ENCODE measurements around the gene CERS1.

The CERS1 gene

GRCh38 chr19:18870531-18871172, 25.3 kb downstream of the CERS1 start:
- WGBS, 2 experiments, result 87 to 89% methylated on average over 25 of the region's 25 CpGs
- Histone ChIP-seq H3K36me3 (ENCODE audit: control insufficient read depth, insufficient read depth, low read length) (peaks cover 13% of the 10 kb centered on the region), H3K27ac (ENCODE audit: insufficient read depth, low read depth, low read length, poor library complexity, severe bottlenecking) (no peak overlapping the region), H3K9me3 (ENCODE audit: control insufficient read depth, low read length) (no peaks in the 10 kb centered on the region), H3K4me1 (ENCODE audit: control insufficient read depth, insufficient read depth, low read length) (no peaks in the 10 kb centered on the region), H3K27me3 (ENCODE audit: control insufficient read depth, insufficient read depth, low read length, poor library complexity, severe bottlenecking) (no peaks in the 10 kb centered on the region), H3K4me3 (ENCODE audit: insufficient read depth, low read depth, low read length) (no peak overlapping the region)

DNA sequence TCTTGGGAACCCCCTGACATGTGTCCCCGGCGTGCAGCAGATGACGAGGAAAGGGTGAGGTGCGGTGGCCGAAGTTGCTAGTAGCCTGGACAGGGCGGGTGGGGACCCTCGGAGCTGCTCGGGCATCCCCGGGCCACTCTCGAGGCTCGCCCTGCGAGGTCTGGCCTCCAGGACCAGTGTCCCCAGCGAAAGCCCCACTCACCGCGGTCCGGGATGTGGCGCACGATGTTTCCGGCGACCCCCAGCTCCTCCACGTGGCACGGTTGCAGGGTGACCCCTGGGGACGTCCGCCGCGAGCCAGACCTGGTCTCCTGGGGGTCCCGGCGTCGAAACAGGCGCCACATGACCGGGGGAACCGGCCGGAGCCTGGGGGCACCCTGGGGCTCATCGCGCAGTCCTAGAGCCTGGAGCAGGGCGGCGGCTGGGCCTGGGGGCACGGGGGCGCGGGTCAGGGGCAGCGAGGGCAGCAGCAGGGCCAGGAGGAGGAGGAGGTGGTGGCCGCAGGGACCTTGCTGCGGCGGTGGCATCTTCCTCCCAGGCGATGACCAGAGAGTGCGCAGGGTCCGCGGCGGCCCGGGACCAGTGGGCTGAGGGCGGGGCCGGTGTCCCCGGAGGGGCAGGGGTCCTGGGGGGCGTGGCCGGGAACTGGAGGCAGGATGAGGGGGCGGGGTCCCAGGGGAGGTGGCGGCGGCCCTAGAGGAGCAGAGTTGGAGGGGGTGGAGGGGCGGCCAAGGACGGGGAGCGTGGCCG, 26.0 kb downstream of the CERS1 start:
- Histone ChIP-seq H3K4me3 (ENCODE audit: insufficient read depth, low read depth, low read length) (no peak overlapping the region), H3K36me3 (ENCODE audit: control insufficient read depth, insufficient read depth, low read length) (peaks cover 20% of the 10 kb centered on the region)

DNA sequence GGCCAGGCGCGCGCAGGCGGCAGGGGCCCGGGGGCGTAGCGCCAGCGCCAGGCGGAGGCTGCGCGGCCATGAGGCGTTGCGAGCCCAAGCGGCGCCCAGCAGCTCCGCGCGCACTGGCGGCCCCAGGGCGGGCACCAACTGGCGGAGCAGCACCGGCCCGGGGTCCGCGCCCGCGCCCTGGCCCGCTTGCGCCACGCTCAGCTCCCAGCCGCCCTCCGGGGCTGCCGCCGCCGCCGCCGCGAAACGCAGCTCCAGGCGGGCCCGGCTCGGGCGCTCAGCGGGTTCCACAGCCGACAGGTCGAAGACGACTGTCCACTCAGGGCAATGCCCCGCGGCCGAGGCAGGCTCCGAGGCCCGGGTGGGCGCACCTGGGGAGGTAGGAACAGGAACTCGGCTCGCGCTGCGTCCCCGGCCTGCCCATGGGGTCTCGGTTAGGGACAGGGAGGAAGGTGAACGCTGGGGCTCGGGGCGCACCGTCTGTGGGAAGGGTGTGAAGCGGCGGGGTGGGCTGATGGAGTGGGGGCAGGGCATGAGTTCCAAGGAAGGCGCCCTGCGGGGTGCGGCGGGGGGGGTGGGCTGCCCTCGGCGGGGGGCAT, 26.8 kb downstream of the CERS1 start:
- Histone ChIP-seq H3K36me3 (ENCODE audit: control insufficient read depth, insufficient read depth, low read length) (peaks cover 20% of the 10 kb centered on the region), H3K4me1 (ENCODE audit: control insufficient read depth, insufficient read depth, low read length) (no peaks in the 10 kb centered on the region), H3K27ac (ENCODE audit: insufficient read depth, low read depth, low read length, poor library complexity, severe bottlenecking) (no peak overlapping the region), H3K27me3 (ENCODE audit: control insufficient read depth, insufficient read depth, low read length, poor library complexity, severe bottlenecking) (no peaks in the 10 kb centered on the region), H3K9me3 (ENCODE audit: control insufficient read depth, low read length) (no peaks in the 10 kb centered on the region), H3K4me3 (ENCODE audit: insufficient read depth, low read depth, low read length) (no peak overlapping the region)
- WGBS, 2 experiments, result 96 to 97% methylated on average over 71 of the region's 71 CpGs

More for the DNA sequence above, 26.0 kb downstream of the CERS1 start:
- WGBS, 2 experiments, result 92% methylated on average over 62 of the region's 62 CpGs
- Histone ChIP-seq H3K27me3 (ENCODE audit: control insufficient read depth, insufficient read depth, low read length, poor library complexity, severe bottlenecking) (no peaks in the 10 kb centered on the region), H3K4me1 (ENCODE audit: control insufficient read depth, insufficient read depth, low read length) (no peaks in the 10 kb centered on the region), H3K27ac (ENCODE audit: insufficient read depth, low read depth, low read length, poor library complexity, severe bottlenecking) (no peak overlapping the region), H3K9me3 (ENCODE audit: control insufficient read depth, low read length) (no peaks in the 10 kb centered on the region)

- Histone ChIP-seq H3K4me3 (ENCODE audit: insufficient read depth, low read depth, low read length) (no peak overlapping the region), H3K4me1 (ENCODE audit: control insufficient read depth, insufficient read depth, low read length) (no peaks in the 10 kb centered on the region), H3K9me3 (ENCODE audit: control insufficient read depth, low read length) (no peaks in the 10 kb centered on the region), H3K27me3 (ENCODE audit: control insufficient read depth, insufficient read depth, low read length, poor library complexity, severe bottlenecking) (no peaks in the 10 kb centered on the region), H3K27ac (ENCODE audit: insufficient read depth, low read depth, low read length, poor library complexity, severe bottlenecking) (no peak overlapping the region), H3K36me3 (ENCODE audit: control insufficient read depth, insufficient read depth, low read length) (peaks cover 24% of the 10 kb centered on the region)
- 97% methylated on average over 77 of the region's 77 CpGs for WGBS, 2 experiments
Measured at GRCh38 chr19:18868380-18869022, 27.5 kb downstream of the CERS1 start.

GRCh38 chr19:18867751-18868150, 28.2 kb downstream of the CERS1 start:
- Histone ChIP-seq H3K4me1 (ENCODE audit: control insufficient read depth, insufficient read depth, low read length) (no peaks in the 10 kb centered on the region), H3K9me3 (ENCODE audit: control insufficient read depth, low read length) (no peaks in the 10 kb centered on the region), H3K27ac (ENCODE audit: insufficient read depth, low read depth, low read length, poor library complexity, severe bottlenecking) (no peak overlapping the region), H3K36me3 (ENCODE audit: control insufficient read depth, insufficient read depth, low read length) (peaks cover 26% of the 10 kb centered on the region), H3K27me3 (ENCODE audit: control insufficient read depth, insufficient read depth, low read length, poor library complexity, severe bottlenecking) (no peaks in the 10 kb centered on the region), H3K4me3 (ENCODE audit: insufficient read depth, low read depth, low read length) (no peak overlapping the region)
- WGBS, 2 experiments, result 93 to 96% methylated on average over 23 of the region's 23 CpGs

GRCh38 chr19:18867199-18867598, 28.8 kb downstream of the CERS1 start:
- Histone ChIP-seq H3K9me3 (ENCODE audit: control insufficient read depth, low read length) (no peaks in the 10 kb centered on the region), H3K36me3 (ENCODE audit: control insufficient read depth, insufficient read depth, low read length) (peaks cover 30% of the 10 kb centered on the region), H3K27ac (ENCODE audit: insufficient read depth, low read depth, low read length, poor library complexity, severe bottlenecking) (no peak overlapping the region), H3K4me3 (ENCODE audit: insufficient read depth, low read depth, low read length) (no peak overlapping the region), H3K27me3 (ENCODE audit: control insufficient read depth, insufficient read depth, low read length, poor library complexity, severe bottlenecking) (no peaks in the 10 kb centered on the region), H3K4me1 (ENCODE audit: control insufficient read depth, insufficient read depth, low read length) (no peaks in the 10 kb centered on the region)
- whole genome bisulfite sequencing, 2 experiments, result 95 to 96% methylated on average over 23 of the region's 23 CpGs

DNA sequence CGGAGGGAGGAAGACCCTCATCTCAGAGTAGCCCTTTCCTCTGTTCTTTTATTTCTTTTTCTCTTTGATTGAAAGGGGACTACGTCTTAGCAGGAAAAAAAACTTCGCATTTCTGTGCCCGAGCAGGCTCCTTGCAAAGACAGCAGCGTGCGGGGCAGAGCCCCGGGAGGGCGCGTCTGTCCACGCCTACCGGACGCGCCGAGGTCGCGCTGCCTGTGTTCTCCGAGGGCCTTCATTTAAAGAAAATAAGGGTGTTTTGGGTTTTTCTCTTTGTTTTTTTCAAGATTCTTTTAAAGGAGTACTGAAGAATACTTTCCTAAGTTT, 29.2 kb downstream of the CERS1 start:
- H3K4me1 ChIP-seq (ENCODE audit: control insufficient read depth, insufficient read depth, low read length), result no peaks in the 10 kb centered on the region
- no peak overlapping the region for H3K4me3 ChIP-seq (ENCODE audit: insufficient read depth, low read depth, low read length)
- H3K9me3 ChIP-seq (ENCODE audit: control insufficient read depth, low read length), result no peaks in the 10 kb centered on the region
- WGBS, 2 experiments, result 86 to 90% methylated on average over 17 of the region's 17 CpGs
- peaks cover 34% of the 10 kb centered on the region for H3K36me3 ChIP-seq (ENCODE audit: control insufficient read depth, insufficient read depth, low read length)
- H3K27ac ChIP-seq (ENCODE audit: insufficient read depth, low read depth, low read length, poor library complexity, severe bottlenecking), result no peak overlapping the region
- H3K27me3 ChIP-seq (ENCODE audit: control insufficient read depth, insufficient read depth, low read length, poor library complexity, severe bottlenecking), result no peaks in the 10 kb centered on the region

DNA sequence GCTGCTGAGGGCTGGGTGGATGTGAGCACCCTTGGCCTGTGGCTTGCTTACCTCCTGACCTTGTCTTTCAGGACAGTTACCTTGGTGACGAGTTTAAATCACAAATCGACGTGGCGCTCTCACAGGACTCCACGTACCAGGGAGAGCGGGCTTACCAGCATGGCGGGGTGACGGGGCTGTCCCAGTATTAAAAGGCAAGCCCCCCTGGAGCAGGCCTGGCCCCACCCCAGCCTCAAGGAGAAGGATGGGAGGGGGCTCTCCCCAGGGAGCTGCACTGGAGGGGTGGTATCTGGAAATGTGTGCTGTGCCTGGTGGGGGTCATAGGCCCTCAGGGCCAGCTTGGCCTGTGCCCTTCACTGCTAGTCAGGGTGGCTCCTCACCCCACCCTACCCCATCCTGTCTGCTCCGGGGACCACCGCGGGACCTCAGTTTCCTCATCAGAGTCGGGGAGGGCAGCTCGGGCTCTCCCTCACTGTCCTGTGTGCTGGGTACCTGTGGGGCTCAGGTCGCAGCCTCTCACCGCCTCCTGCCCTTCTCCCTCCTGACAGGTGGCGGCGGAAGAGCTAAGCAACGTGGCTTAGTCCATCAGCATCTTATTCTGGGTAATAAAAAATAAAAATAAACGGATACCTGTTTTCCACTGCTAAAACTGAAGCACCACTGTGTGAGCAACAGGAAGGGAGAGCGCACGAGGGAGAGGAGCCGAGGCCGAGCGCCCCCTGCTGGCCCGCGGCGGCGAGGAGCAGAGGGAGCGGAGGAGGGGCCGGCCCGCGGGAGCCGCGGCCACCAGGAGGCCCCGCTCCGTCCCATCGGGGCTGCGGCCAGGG, 29.8 kb downstream of the CERS1 start:
- H3K4me3 ChIP-seq (ENCODE audit: insufficient read depth, low read depth, low read length), result no peak overlapping the region
- no peak overlapping the region for H3K27ac ChIP-seq (ENCODE audit: insufficient read depth, low read depth, low read length, poor library complexity, severe bottlenecking)
- peaks cover 39% of the 10 kb centered on the region for H3K36me3 ChIP-seq (ENCODE audit: control insufficient read depth, insufficient read depth, low read length)
- no peaks in the 10 kb centered on the region for H3K4me1 ChIP-seq (ENCODE audit: control insufficient read depth, insufficient read depth, low read length)
- H3K27me3 ChIP-seq (ENCODE audit: control insufficient read depth, insufficient read depth, low read length, poor library complexity, severe bottlenecking), result no peaks in the 10 kb centered on the region
- WGBS, 2 experiments, result 42 to 44% methylated on average over 37 to 38 of the region's 38 CpGs
- H3K9me3 ChIP-seq (ENCODE audit: control insufficient read depth, low read length), result no peaks in the 10 kb centered on the region

DNA sequence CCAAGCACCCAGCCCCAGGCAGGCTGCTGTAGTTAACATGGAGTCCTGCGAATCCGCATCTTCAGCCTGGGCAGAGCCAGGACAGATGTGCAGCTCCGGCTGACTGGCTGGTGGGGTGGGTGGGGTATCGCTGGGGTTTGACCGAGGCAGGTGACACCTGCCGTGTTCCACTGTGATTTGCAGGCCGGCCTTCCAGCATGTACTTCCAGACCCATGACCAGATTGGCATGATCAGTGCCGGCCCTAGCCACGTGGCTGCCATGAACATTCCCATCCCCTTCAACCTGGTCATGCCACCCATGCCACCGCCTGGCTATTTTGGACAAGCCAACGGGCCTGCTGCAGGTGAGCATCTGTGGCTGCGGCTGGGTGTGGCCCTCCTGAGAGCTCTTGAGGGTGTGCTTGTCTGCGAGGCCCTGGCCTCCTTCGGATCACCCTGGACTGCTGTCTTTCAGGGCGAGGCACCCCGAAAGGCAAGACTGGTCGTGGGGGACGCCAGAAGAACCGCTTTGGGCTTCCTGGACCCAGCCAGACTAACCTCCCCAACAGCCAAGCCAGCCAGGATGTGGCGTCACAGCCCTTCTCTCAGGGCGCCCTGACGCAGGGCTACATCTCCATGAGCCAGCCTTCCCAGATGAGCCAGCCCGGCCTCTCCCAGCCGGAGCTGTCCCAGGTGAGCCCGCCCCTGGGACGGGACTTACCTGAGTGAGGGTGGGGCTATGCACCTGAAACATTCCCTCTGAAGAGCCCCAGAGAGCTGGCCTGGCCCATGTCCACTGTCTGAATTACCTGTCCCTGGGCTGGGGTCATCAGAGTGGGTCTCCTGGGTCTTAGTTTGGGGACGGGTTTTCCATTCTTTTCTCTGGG, 30.6 kb downstream of the CERS1 start:
- Histone ChIP-seq H3K27ac (ENCODE audit: insufficient read depth, low read depth, low read length, poor library complexity, severe bottlenecking) (no peak overlapping the region), H3K4me1 (ENCODE audit: control insufficient read depth, insufficient read depth, low read length) (no peaks in the 10 kb centered on the region), H3K9me3 (ENCODE audit: control insufficient read depth, low read length) (no peaks in the 10 kb centered on the region), H3K4me3 (ENCODE audit: insufficient read depth, low read depth, low read length) (no peak overlapping the region), H3K27me3 (ENCODE audit: control insufficient read depth, insufficient read depth, low read length, poor library complexity, severe bottlenecking) (no peaks in the 10 kb centered on the region), H3K36me3 (ENCODE audit: control insufficient read depth, insufficient read depth, low read length) (peaks cover 47% of the 10 kb centered on the region)
- WGBS, 2 experiments, result 95 to 96% methylated on average over 27 of the region's 27 CpGs

Measured in ectodermal cell (in vitro differentiated cells).